NCI-H1930 (cell line): Measurements from ENCODE around the gene GBP6.
"Not testable (repeated sequence)": the region's sequence is repeated elsewhere in the genome, so short reads cannot be mapped to it uniquely, and the experiment has no call there.

Experiments used
- DNase-seq, 2 experiments: peaks; one replicate each; lab custom pipeline; 2025; lab: John Stamatoyannopoulos, UW

The GBP6 gene

DNA sequence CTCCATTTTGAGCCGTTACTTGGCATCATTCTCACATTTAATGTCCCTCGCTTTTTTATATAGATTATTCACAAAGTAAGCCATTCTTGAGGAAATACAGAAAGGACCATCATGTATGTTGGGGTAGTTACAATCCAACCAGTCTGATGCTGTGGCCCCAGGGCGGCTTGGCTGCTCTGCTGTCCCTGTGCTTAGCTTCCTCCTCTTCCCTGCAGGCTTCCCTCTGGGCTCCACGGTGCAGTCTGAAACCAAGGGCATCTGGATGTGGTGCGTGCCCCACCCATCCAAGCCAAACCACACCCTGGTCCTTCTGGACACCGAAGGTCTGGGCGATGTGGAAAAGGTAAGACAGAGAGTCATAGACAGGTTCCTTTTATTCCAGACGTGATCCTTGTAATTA, 5.5 kb downstream of the GBP6 start:
- no peak for DNase-seq

DNA sequence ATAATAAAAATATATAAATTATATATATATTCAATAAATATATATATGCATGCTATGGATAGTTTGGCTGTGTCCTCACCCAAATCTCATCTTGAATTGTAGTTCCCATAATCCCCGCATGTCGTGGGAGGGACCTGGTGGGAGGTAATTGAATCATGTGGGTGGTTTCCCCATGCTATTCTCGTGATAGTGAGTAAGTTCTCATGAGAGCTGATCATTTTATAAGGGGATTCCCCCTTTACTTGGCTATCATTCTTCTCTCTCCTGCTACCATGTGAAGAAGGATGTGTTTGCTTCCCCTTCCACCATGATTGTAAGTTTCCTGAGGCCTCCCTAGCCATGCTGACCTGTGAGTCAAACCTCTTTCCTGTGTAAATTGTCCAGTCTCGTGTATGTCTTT, 10.0 kb downstream of the GBP6 start:
- not testable (repeated sequence) for DNase-seq

DNA sequence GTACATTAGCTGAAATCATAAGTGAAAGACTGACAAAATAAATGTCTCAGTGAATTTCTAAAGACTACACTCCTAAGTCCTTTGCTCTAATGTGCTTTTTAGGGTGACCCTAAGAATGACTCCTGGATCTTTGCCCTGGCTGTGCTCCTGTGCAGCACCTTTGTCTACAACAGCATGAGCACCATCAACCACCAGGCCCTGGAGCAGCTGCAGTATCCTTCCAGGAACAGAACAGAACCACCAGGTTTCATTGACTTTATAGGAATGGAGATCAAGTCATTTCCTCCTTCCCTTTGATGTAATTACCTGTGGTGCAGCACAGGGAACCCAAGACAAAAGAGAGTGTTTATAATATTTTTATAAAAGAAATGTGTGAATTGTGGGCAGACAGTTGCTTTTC, 14.1 kb downstream of the GBP6 start:
- DNase-seq = no peak

DNA sequence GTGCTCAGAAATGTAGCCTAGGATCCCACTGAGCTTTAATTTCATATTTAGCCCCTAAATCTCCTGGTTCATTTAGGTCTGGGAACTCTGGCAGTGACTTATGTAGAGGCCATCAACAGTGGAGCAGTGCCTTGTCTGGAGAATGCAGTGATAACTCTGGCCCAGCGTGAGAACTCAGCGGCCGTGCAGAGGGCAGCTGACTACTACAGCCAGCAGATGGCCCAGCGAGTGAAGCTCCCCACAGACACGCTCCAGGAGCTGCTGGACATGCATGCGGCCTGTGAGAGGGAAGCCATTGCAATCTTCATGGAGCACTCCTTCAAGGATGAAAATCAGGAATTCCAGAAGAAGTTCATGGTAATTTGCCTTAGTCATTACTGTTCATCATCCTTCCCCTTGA, 17.8 kb downstream of the GBP6 start:
- DNase-seq = no peak

DNA sequence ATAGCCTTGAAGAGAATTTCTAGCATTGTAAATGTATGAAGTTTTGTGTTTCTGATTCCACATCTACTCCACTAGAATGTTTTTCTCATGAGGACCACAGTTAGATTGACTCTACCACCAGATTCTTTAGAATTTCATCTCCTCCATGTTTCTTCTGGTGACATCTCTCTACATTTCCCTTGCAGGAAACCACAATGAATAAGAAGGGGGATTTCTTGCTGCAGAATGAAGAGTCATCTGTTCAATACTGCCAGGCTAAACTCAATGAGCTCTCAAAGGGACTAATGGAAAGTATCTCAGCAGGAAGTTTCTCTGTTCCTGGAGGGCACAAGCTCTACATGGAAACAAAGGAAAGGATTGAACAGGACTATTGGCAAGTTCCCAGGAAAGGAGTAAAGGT, 18.6 kb downstream of the GBP6 start:
- DNase-seq = no peak

DNA sequence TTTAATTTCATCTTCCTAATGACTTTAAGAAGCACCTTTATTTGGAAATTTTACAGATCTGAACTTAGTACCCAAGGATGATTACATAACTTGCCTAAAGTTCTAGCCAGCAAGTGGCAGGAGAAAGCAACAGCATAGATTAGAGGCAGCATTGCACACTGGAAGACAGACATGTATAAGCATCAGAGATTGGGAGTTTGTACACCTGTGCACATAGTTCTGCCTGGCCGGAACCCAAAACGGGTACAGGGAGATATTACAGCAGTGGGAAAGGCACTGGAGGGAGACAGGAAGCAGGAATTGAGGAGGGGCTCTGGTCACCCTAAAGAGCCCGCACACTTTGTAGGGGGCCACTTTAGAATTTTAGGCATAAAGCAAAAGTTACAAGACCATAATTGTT, 19.3 kb downstream of the GBP6 start:
- no peak for DNase-seq

DNA sequence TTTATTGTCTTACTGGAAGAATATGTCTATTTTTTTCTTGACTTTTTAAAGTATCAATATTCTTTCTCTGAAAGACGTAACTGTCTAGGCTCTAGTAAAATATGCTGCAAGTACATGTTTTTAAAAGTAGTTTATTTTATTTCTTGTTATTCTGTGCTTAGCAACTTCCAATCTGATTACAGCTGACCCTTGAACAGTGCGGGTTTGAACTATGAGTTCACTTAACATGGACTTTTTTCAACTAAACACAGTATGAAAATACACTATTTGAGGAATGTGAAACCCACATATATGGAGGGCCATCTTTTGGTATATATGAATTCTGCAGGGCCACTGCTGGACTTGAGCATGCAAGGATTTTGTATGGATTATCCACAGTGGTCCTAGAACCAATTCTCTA, 26.8 kb downstream of the GBP6 start:
- no peak for DNase-seq

DNA sequence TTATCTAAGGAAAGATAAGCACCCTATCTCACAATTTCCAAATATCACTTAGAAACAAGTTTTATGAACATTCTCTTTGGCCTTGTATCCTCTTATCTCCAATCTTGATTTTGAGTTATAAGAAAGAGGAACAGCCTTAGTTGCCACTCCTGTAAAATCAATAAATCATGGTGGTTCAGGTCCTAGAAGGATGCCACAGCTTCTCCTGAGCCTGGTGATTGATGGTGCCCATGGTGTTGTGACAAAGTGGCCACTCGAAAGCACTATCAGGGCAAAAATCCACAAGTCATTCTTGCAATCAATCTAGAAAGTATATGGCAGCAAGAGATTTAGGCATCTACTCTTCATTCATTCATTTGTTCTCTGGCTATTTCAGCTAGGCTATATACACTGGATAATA, 27.8 kb downstream of the GBP6 start:
- no peak for DNase-seq

DNA sequence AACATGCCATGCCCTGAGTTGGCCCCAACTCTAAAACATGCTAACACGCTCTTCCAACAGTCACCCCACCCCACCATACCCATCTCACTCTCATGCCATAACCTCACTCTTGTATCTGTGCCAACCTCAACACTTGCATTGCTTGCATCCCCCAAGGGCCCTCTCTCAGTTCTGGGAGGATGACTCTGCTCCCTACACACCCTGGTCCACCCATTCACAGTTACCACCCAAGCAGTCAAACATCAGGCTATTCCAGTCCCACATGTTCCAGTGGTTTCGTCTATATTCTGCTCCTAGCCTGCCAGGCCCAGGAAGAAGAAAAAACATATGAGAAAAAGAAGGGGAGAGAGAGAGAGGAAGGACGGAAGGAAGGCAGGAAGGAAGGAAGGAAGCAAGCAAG, 31.0 kb downstream of the GBP6 start:
- no peak for DNase-seq

DNA sequence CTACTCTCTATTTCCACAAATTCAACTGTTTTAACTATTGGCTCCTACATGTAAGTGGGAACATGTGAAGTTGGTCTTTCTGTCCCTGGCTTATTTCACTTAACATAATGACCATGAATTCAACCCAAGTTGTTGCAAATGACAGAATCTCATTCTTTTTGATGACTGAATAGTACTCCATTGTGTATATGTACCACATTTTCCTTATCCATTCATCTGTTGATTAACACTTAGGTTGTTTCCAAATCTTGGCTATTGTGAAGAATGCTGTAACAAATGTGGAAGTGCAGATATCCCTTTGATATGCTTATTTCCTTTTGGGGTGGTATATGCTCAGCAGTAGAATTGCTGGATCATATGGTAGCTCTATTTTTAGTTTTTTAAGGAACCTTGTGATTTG, 33.0 kb downstream of the GBP6 start:
- DNase-seq = no peak

DNA sequence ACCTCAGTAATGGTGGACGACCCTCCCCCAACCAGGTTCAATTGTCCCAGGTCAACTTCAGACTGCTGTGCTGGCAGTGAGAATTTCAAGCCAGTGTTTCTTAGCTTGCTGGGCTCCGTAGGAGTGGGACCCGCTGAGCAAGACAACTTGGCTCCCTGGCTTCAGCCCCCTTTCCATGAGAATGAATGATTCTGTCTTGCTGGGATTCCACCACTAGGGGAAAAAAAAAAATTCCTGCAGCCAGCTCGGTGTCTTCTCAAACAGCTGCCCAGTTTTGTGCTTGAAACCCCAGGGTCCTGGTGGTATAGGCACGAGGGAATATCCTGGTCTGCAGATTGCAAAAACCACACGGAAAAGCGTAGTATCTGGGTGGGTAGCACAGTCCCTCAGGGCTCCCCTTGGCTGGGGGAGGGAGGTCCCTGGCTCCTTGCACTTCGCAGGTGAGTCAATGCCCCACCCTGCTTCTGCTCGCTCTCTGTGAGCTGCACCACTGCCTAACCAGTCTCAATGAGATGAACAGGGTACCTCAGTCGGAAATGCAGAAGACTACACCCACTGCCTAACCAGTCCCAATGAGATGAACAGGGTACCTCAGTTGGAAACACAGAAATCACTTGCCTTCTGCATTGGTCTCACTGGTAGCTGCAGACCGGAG, 41.5 kb downstream of the GBP6 start:
- DNase-seq = no peak

DNA sequence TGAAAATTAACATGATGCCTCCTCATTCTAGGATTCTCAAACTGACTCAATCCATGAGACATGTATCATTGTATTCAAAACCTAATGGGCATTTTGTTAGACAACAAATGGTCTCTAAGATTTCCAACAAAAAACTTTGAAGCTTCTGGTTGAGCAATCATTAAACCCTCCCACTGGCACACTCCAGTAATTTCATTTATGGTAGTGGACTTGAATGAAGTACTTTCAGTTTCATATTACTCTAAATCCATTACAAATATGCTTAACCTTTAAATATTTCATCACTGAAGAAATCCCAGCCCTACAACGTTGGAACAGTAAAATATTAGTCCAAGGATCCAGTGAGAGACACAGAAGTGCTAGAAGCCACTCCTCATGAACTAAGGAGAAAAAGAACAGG, 43.5 kb downstream of the GBP6 start:
- no peak for DNase-seq

DNA sequence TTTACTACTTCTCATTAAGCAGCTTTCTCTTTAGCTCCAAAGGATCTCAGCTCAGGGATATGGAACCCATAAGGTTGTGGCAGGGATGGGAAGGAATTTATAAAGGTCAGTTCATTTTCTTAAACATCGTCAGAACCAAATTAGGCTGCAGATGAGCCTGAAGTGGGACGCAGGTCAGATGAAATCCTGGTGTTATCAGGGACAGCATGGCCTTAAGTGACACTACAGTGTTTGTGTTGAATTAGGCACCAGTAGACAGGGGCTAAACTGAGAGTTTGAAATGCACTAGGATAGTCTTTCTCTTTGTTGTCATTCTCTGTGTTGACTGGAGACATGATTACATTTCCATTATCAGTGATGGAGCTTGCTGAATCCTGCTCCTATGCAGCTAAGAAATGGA, 43.9 kb downstream of the GBP6 start:
- DNase-seq = not testable (repeated sequence)

DNA sequence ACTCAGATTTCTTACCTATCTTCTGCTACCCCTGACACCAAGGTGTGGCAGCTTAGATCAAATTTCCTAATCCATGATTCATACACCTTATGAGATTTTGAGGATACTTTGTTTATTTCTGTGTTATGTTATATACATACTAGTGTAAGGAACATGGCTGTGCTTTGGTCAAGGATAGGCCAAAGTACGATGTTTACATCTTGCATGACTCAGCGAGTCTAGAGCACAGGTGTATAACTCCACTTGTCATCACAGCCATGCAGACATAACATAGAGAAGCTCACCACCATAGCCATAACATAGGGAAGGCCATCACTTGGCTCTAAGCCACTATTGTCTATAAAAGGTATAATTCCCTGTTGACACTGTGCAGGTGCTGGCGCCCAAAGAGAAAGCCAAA, 61.2 kb downstream of the GBP6 start:
- no peak for DNase-seq

DNA sequence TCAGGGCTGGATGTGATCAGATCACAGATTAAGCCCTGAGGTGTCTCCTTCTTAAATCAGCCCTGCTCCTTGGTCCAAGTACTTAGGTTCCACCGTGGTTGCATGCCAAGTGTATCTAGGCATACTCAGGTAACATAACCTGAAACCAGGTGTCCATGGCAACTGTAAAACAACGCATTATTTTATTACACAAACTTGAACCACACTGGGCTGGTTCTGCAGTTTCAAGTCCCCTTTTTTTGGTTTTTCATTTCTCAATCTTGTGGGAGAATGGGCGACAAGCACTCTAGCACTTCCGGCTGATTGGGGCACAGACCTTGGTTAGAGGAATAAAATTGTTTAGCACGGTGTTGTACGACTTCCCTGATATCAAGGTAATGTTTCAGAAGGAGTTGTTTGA, 65.2 kb downstream of the GBP6 start:
- DNase-seq = no peak

DNA sequence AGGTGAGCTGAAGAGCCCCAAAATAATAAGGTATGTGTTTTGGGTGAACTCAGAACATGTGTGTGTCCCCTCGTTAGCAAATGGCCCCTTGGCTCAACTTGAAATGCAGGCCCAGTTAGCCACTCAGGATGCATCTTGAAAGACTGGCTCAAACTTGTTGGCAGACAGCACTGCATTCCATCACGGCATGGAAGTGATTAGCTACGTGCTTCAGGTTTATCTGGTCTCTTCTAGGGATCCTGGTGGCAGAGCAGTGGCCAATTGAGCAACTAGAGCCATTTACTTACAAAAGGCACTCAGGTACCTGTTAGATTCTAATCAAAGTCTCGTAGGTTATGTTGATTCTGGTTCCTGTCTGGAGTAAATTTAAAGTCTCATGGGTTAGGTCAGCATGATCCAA, 65.8 kb downstream of the GBP6 start:
- not testable (repeated sequence) for DNase-seq

DNA sequence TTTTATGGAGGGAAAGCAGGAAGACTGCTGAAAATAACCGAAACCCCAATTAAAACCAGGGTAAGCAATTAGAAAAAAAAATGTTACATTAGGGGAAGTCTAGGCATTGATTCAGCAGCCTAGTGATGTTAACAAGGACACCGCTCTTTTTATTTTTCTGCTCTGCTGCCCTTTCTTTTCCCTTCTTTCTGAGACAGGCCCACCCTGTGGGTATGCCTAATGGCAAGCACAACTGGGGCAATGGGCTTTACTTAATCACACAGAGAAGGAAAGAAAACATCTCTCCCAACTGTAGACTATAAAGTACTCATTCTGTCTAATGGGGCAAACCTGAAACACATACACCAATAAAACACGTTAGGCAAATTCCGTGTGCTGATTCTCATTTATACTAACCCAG, 69.6 kb downstream of the GBP6 start:
- no peak for DNase-seq

DNA sequence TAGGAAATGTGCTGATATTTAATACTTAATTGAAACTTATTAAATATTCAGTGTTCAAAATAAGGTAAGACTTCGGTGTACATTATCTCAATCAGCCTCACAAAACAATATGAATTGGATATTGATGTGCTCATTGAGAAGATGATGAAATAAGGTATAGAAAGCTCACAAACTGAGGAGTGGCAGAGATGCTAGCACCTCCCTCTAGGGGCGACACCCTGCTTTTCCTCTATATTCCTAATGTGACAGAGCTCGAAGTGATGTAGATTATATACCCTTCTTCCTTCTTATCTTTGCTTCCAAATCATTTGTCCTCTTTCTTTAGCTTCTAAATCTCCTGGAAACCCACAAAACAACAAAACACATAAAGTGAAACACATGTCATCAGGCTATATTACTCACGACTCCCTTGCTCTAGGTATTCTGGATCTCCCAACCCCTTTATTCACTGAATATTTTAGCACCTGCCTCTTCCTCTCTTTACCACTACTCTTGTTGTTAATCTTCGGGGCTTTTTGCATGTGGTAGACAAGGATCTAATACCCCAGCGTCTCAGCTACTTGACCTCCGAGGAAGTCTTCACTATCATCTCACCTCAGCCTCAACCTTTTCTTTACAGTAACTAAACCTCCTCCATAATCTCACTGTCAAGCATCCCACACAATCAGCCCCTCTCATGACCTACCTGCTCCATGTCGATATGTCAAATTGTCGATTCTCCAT, 70.4 kb downstream of the GBP6 start:
- not testable (repeated sequence) for DNase-seq
